Endothelial cell of umbilical vein (primary cell): Measurements from ENCODE around the gene HDAC4. TPM values are rescaled to one million over a fixed set of nuclear protein-coding genes. Genes with fewer than 3 reads are reported as not detected.

ENCODE experiments used
- BruUV-seq: library from RNA; stranded (reverse); fragments of 400-500 nt; replicated peaks from 2 replicates; lab custom pipeline; 2021; lab: Mats Ljungman, UMichigan
- CTCF ChIA-PET: fragments of 300-600, 350-600 bp; sonication (Branson Sonifier 250); formaldehyde crosslinking; loops from one replicate; lab custom pipeline; 2021; ENCODE audit warnings: antibody characterized with exemption, inconsistent platforms; lab: Charles Lee
- POLR2A ChIA-PET: fragments of 300-600, 350-600 bp; sonication (Branson Sonifier 250); formaldehyde crosslinking; loops from one replicate; lab custom pipeline; 2021; ENCODE audit warnings: antibody characterized with exemption, inconsistent platforms; lab: Charles Lee
- DNase-seq: peaks from one replicate; pipeline ENCODE4 v3.0.0-alpha.2; 2011; ENCODE audit warnings: low read depth, low spot score
- FAIRE-seq: peaks from 2 replicates; lab custom pipeline; 2011; peaks lifted over from hg19 to GRCh38; lab: Jason Lieb, UNC
- H2AFZ ChIP-seq: 2 replicates; pipeline ENCODE4 v1.6.0; 2012; ENCODE audit warnings: low read depth, low read length, control low read depth, inconsistent platforms
- H3K27ac ChIP-seq: 2 replicates; pipeline ENCODE4 v1.5.1; 2011; ENCODE audit warnings: low read depth, mild to moderate bottlenecking, control low read depth, low read length, moderate library complexity; ENCODE audit not compliant: insufficient read depth
- H3K27me3 ChIP-seq, 2 experiments: 2 replicates each; pipeline versions ENCODE4 v1.6.0 to v1.6.1; 2011; ENCODE audit warnings: low read length in 2 of 2, mixed read lengths in 1 of 2; ENCODE audit not compliant: control insufficient read depth in 2 of 2, insufficient read depth in 2 of 2
- H3K36me3 ChIP-seq, 2 experiments: 2 replicates in 1 of 2; 3 replicates in 1 of 2; pipeline ENCODE4 v1.5.1; 2011; ENCODE audit warnings: low read length in 2 of 2, mild to moderate bottlenecking in 1 of 2, moderate library complexity in 1 of 2; ENCODE audit not compliant: control insufficient read depth in 2 of 2, insufficient read depth in 2 of 2; ENCODE audit errors: extremely low read depth in 1 of 2
- H3K4me1 ChIP-seq: 3 replicates; pipeline ENCODE4 v1.5.1; 2011; ENCODE audit warnings: mild to moderate bottlenecking, low read length; ENCODE audit not compliant: control insufficient read depth, insufficient read depth; ENCODE audit errors: extremely low read depth
- H3K4me2 ChIP-seq: 2 replicates; pipeline ENCODE4 v1.6.1; 2011; ENCODE audit warnings: low read length, control low read depth, mixed read lengths; ENCODE audit not compliant: insufficient read depth
- H3K4me3 ChIP-seq, 3 experiments: fragments of 200-600 bp in 1 of 3; sonication (generic), shearing (Covaris generic) in 1 of 3; replicated peaks in 1 of 3; 2 replicates each; pipeline ENCODE4 v1.5.1; 2011 to 2016; ENCODE audit warnings: control low read depth in 3 of 3, low read length in 3 of 3, mild to moderate bottlenecking in 2 of 3, inconsistent platforms in 1 of 3, low read depth in 1 of 3, moderate library complexity in 1 of 3; ENCODE audit not compliant: insufficient read depth in 1 of 3
- H3K79me2 ChIP-seq: 2 replicates; pipeline ENCODE4 v1.6.0; 2012; ENCODE audit warnings: low read length, inconsistent platforms; ENCODE audit not compliant: control insufficient read depth, insufficient read depth
- H3K9ac ChIP-seq: replicated peaks from 2 replicates; pipeline ENCODE3; 2011; ENCODE audit warnings: low read length, control low read depth; ENCODE audit not compliant: insufficient read depth; ENCODE audit errors: extremely low read depth
- H3K9me1 ChIP-seq: replicated peaks from 3 replicates; pipeline ENCODE4 v1.6.0; 2011; ENCODE audit warnings: mild to moderate bottlenecking, low read length; ENCODE audit not compliant: control insufficient read depth, insufficient read depth; ENCODE audit errors: extremely low read depth
- H3K9me3 ChIP-seq: replicated peaks from 2 replicates; pipeline ENCODE4 v1.5.1; 2012; ENCODE audit warnings: low read length, inconsistent platforms; ENCODE audit not compliant: control insufficient read depth, insufficient read depth
- H4K20me1 ChIP-seq: replicated peaks from 2 replicates; pipeline ENCODE3; 2011; ENCODE audit warnings: mild to moderate bottlenecking, low read length; ENCODE audit not compliant: control insufficient read depth, insufficient read depth; ENCODE audit errors: extremely low read depth
- EZH2 ChIP-seq: IDR thresholded peaks from 2 replicates; pipeline ENCODE4 v1.6.1; 2012; ENCODE audit warnings: borderline replicate concordance, low read depth, mild to moderate bottlenecking, moderate library complexity, low read length, inconsistent platforms; ENCODE audit not compliant: severe bottlenecking
- FOS ChIP-seq: IDR thresholded peaks from 2 replicates; pipeline ENCODE4 v1.6.1; 2011; ENCODE audit warnings: mild to moderate bottlenecking, low read length, moderate library complexity, borderline replicate concordance; ENCODE audit not compliant: insufficient read depth
- JUN ChIP-seq: IDR thresholded peaks from 2 replicates; pipeline ENCODE4 v1.6.1; 2011; ENCODE audit warnings: borderline replicate concordance, low read depth; ENCODE audit not compliant: insufficient read length, insufficient read depth
- MAX ChIP-seq: IDR thresholded peaks from 2 replicates; pipeline ENCODE4 v1.6.1; 2011; ENCODE audit not compliant: insufficient read depth, insufficient read length
- MYC ChIP-seq: IDR thresholded peaks from one replicate; pipeline ENCODE4 v1.6.1; 2011; ENCODE audit warnings: mild to moderate bottlenecking, low read depth, low read length
- POLR2A ChIP-seq: IDR thresholded peaks from 2 replicates; pipeline ENCODE4 v1.6.1; 2012; ENCODE audit warnings: low read depth, mild to moderate bottlenecking, control low read depth, low read length
- dilution Hi-C: fragments of 300-500 bp; cut with MboI; formaldehyde crosslinking; loops from one replicate; pipeline ENCODE4 v1.15.0; 2019; ENCODE audit warnings: low sequenced_read_pairs; ENCODE audit not compliant: extremely low pct_ligation_motif_present
- intact Hi-C: fragments of 100-400 bp; cut with micrococcal nuclease; formaldehyde crosslinking; loops from one replicate; pipeline ENCODE4 v1.10.0; 2022
- polyA plus RNA-seq, 4 experiments: library from polyadenylated mRNA; depleted of rRNA in 3 of 4; stranded (reverse) in 3 of 4; unstranded in 1 of 4; fragments of >200 nt; gene quantifications; 2 replicates each; pipeline versions ENCODE4 v1.2.1 to v1.2.3, GENCODE V29; 2011 to 2012; ENCODE audit warnings: missing spikeins in 1 of 4
- total RNA-seq: library from RNA; stranded (reverse); gene quantifications from 2 replicates; pipeline ENCODE4 v1.2.3, GENCODE V29; 2021

Gene HDAC4
- total and polyA plus RNA-seq, 2 donors (not counting 3 experiments of a cell fraction or from before 2014, with no cell fraction given) = 13.4 to 33.0 TPM

- H3K9me3 ChIP-seq = no peaks in the 10 kb centered on the region
- no peak for DNase-seq
- H3K27me3 ChIP-seq = no peaks in the 10 kb centered on the region
- H3K9ac ChIP-seq = no peak overlapping the region
- H2AFZ ChIP-seq = no peak overlapping the region
- H3K4me2 ChIP-seq = no peak overlapping the region
- H3K4me3 ChIP-seq = no peak overlapping the region
- CTCF ChIA-PET = no interaction called here
- dilution Hi-C loops = no loop called here
- no peaks in the 10 kb centered on the region for H3K79me2 ChIP-seq
- no peaks in the 10 kb centered on the region for H3K9me1 ChIP-seq
- no peak for TF ChIP-seq EZH2
- no peak for TF ChIP-seq JUN
- TF ChIP-seq MYC = no peak
- H3K36me3 ChIP-seq = no peaks in the 10 kb centered on the region
- peaks cover 2% of the 10 kb centered on the region for H3K4me1 ChIP-seq
- H3K27ac ChIP-seq = no peak overlapping the region
- intact Hi-C loops = no loop called here
- FAIRE-seq = no peak
- POLR2A ChIA-PET = no interaction called here
- BruUV-seq = no TSS peak
- H4K20me1 ChIP-seq = no peaks in the 10 kb centered on the region
Observed at GRCh38 chr2:239312741-239313667, 87.8 kb downstream of the HDAC4 start.

GRCh38 chr2:239312081-239312511 lies 88.7 kb downstream of the HDAC4 start:
- Histone ChIP-seq H3K79me2 (no peaks in the 10 kb centered on the region), H3K9me1 (no peaks in the 10 kb centered on the region), H3K9ac (no peak overlapping the region), H3K4me3 (no peak overlapping the region), H3K4me2 (no peak overlapping the region), H3K27me3 (no peaks in the 10 kb centered on the region), H3K9me3 (no peaks in the 10 kb centered on the region), H3K27ac (no peak overlapping the region), H2AFZ (no peak overlapping the region), H4K20me1 (no peaks in the 10 kb centered on the region), H3K4me1 (no peaks in the 10 kb centered on the region), H3K36me3 (no peaks in the 10 kb centered on the region)
- TF ChIP-seq FOS = no peak
- no peak for TF ChIP-seq MYC
- no peak for TF ChIP-seq JUN
- no peak for TF ChIP-seq POLR2A
- no peak for TF ChIP-seq MAX
- FAIRE-seq (no peak), DNase-seq (no peak)
- no TSS peak for BruUV-seq
- intact Hi-C loops (no loop called here), dilution Hi-C loops (no loop called here)
- CTCF ChIA-PET = no interaction called here
- POLR2A ChIA-PET = no interaction called here
